CD8-positive, alpha-beta memory T cell (primary cell): ENCODE measurements around the gene SCGB3A2. TPM values are rescaled to one million over a fixed set of nuclear protein-coding genes. Genes with fewer than 3 reads are reported as not detected.

ENCODE experiments used
- CTCF ChIA-PET: fragments of 350-600 bp; sonication (Branson Sonifier 250); formaldehyde crosslinking; loops from one replicate; lab custom pipeline; 2021; ENCODE audit warnings: antibody characterized with exemption; lab: Charles Lee
- POLR2A ChIA-PET: fragments of 350-600 bp; sonication (Branson Sonifier 250); formaldehyde crosslinking; loops from one replicate; lab custom pipeline; 2021; ENCODE audit warnings: antibody characterized with exemption; lab: Charles Lee
- DNase-seq, 5 donors: peaks; one replicate each; pipeline versions ENCODE4 v3.0.0 to v3.0.0-alpha.2; 2020 to 2022; ENCODE audit warnings: mixed read lengths in 1 of 5
- H3K27ac ChIP-seq: one replicate; pipeline ENCODE4 v1.7.0; 2013; ENCODE audit warnings: low read depth, mild to moderate bottlenecking, low read length, moderate library complexity
- H3K27me3 ChIP-seq: 2 replicates; pipeline ENCODE4 v1.7.0; 2013; ENCODE audit warnings: low read length, mild to moderate bottlenecking; ENCODE audit not compliant: insufficient read depth, poor library complexity, severe bottlenecking
- H3K36me3 ChIP-seq: 2 replicates; pipeline ENCODE4 v1.7.0; 2013; ENCODE audit warnings: mild to moderate bottlenecking, low read length, moderate library complexity; ENCODE audit not compliant: insufficient read depth
- H3K4me1 ChIP-seq: 2 replicates; pipeline ENCODE4 v1.7.0; 2013; ENCODE audit warnings: mild to moderate bottlenecking, low read length, moderate library complexity; ENCODE audit not compliant: insufficient read depth
- H3K4me3 ChIP-seq: 2 replicates; pipeline ENCODE4 v1.7.0; 2013; ENCODE audit warnings: mild to moderate bottlenecking, low read length
- H3K9me3 ChIP-seq: 2 replicates; pipeline ENCODE4 v1.7.0; 2013; ENCODE audit warnings: mild to moderate bottlenecking, low read length
- H3K27ac Mint-ChIP-seq, 8 donors: one replicate each; pipeline ENCODE4 v1.8.0; 2020 to 2021; ENCODE audit warnings: mixed read lengths in 8 of 8, mild to moderate bottlenecking in 6 of 8, inconsistent platforms in 3 of 8, moderate library complexity in 3 of 8
- H3K27me3 Mint-ChIP-seq, 2 donors: one replicate each; pipeline ENCODE4 v1.8.0; 2020 to 2021; ENCODE audit warnings: mixed read lengths in 2 of 2, mild to moderate bottlenecking in 1 of 2, moderate library complexity in 1 of 2
- H3K36me3 Mint-ChIP-seq, 3 donors: one replicate each; pipeline ENCODE4 v1.8.0; 2020 to 2021; ENCODE audit warnings: mixed read lengths in 3 of 3, inconsistent platforms in 1 of 3, mild to moderate bottlenecking in 1 of 3
- H3K4me1 Mint-ChIP-seq, 3 donors: one replicate each; pipeline ENCODE4 v1.8.0; 2020 to 2021; ENCODE audit warnings: mixed read lengths in 3 of 3, inconsistent platforms in 1 of 3, mild to moderate bottlenecking in 1 of 3
- H3K4me3 Mint-ChIP-seq, 7 donors: one replicate each; pipeline ENCODE4 v1.8.0; 2020 to 2021; ENCODE audit warnings: mixed read lengths in 7 of 7, mild to moderate bottlenecking in 6 of 7, moderate library complexity in 4 of 7, inconsistent platforms in 2 of 7
- H3K9me3 Mint-ChIP-seq, 5 donors: one replicate each; pipeline ENCODE4 v1.8.0; 2020 to 2022; ENCODE audit warnings: mixed read lengths in 5 of 5, mild to moderate bottlenecking in 3 of 5, moderate library complexity in 2 of 5, inconsistent platforms in 1 of 5
- polyA plus RNA-seq: library from polyadenylated mRNA; unstranded; fragments of 300-500 nt; fragmentation: Illumina TruSeq; gene quantifications from one replicate; pipeline ENCODE4 v1.2.3, GENCODE V29; 2021
- total RNA-seq, 2 experiments: library from RNA; stranded (reverse); gene quantifications; one replicate each; pipeline ENCODE4 v1.2.3, GENCODE V29; 2021

SCGB3A2 gene
- total and polyA plus RNA-seq, 3 experiments from 2014 or later: not detected

DNA sequence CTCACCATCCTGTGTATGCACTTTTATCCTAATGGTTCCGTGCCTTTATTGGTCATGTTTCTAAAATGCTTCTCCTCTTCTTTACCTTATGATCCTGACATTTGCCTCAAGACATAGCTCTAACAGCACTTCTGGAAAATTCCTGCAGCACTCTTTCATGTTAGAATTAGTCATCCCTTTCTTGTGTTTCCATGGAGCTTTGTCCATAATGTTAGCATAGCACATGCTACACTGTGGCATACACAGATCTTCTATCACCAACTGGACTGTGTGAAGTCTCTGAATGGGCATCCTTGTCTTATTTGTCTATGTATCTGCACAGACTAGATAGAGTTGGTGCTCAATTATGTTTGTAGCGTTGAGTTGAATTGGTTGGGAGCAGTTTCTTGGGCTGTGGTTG, 2.0 kb downstream of the SCGB3A2 start:
- Mint-ChIP-seq H3K36me3 (no peaks in the 10 kb centered on the region), H3K4me3 (no peak overlapping the region), H3K4me1 (no peaks in the 10 kb centered on the region), H3K27ac (peak overlapping the region in 1 of 8 donors; percentile 32), H3K27me3 (peaks cover 2 to 18% of the 10 kb centered on the region in 2 donors), H3K9me3 (no peaks in the 10 kb centered on the region)
- ChIA-PET POLR2A (no interaction called here), CTCF (no interaction called here)
- Histone ChIP-seq H3K9me3 (no peaks in the 10 kb centered on the region), H3K27me3 (no peaks in the 10 kb centered on the region), H3K36me3 (no peaks in the 10 kb centered on the region), H3K4me3 (no peak overlapping the region), H3K27ac (no peak overlapping the region), H3K4me1 (no peaks in the 10 kb centered on the region)
- no peak for DNase-seq

DNA sequence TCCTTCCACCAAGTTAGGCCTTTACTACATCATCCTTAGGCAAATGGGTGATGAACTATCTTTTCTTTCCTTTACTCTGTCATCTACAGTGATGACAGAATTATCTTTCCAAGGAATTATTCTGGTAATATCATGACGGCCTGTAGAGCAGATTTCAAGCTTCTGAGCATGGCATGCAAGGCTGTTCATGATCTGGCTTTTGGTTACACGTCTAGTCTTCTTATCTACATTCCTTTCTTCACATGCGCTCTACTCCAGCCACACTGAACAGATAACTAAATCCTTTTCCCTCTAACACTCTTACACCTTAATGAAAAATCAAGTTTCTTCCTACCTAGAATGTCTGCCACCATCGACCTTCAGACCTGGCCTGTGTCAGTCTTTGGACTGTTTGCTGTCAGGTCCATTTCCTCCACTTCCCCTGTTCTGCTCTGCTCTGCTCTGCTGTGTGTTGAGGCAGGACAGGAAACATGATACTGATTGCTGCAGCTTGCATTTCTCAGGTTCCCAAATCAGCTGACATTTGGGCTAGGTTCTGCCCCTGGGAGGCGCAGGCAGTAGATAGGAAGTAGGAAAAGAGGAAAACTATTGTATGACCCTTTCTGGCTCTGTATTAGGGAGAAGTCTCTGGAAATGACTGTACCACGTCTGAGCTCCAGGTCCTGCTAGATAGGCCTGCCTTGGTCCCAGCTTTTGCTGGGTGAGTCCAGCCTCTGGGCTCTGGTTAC, 4.2 kb downstream of the SCGB3A2 start:
- Histone ChIP-seq H3K4me1 (no peaks in the 10 kb centered on the region), H3K27ac (no peak overlapping the region), H3K27me3 (no peaks in the 10 kb centered on the region), H3K36me3 (no peaks in the 10 kb centered on the region), H3K4me3 (no peak overlapping the region), H3K9me3 (no peaks in the 10 kb centered on the region)
- DNase-seq: no peak
- Mint-ChIP-seq H3K27ac (no peak overlapping the region), H3K27me3 (peaks cover 2 to 17% of the 10 kb centered on the region in 2 donors), H3K9me3 (no peaks in the 10 kb centered on the region), H3K4me1 (no peaks in the 10 kb centered on the region), H3K36me3 (no peaks in the 10 kb centered on the region), H3K4me3 (no peak overlapping the region)
- CTCF ChIA-PET: interaction anchor here (0.6 kb wide), 1 partner anchor 149 kb away, joined by 3 read pairs; no protein-coding TSS in a partner anchor
- POLR2A ChIA-PET: no interaction called here

DNA sequence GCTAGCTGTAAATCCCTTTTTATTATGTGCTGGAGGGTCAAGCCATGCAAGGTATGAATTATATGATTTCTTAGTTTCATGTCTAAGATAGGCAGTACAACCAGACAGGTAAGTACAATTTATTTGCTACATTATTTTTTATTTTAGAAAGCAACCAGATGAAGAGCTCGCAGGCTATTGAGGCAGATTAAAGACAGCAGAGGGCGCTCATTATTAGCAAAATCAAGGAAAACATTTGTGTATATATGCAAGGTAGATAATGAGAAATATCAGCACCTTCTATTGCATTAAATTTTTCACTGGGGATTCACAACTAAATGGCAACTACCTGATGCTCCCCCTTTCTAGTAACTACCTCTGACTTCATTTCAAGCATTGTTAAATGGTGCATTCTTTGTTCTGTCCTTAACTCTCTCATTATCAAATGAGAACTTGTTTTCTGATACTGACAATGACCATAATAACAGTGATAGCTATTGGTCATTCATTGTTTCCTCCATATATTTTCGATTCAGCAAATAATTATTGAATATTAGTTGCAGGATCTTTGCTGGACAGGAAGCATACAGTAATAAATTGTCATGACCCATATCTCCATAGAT, 8.6 kb downstream of the SCGB3A2 start:
- Histone ChIP-seq H3K4me1 (no peaks in the 10 kb centered on the region), H3K27ac (no peak overlapping the region), H3K36me3 (no peaks in the 10 kb centered on the region), H3K9me3 (no peaks in the 10 kb centered on the region), H3K4me3 (no peak overlapping the region), H3K27me3 (no peaks in the 10 kb centered on the region)
- Mint-ChIP-seq H3K36me3 (no peaks in the 10 kb centered on the region), H3K27ac (no peak overlapping the region), H3K4me1 (no peaks in the 10 kb centered on the region), H3K27me3 (peaks cover 3 to 11% of the 10 kb centered on the region in 2 donors), H3K4me3 (no peak overlapping the region), H3K9me3 (no peaks in the 10 kb centered on the region)
- ChIA-PET POLR2A (no interaction called here), CTCF (no interaction called here)
- DNase-seq: no peak

DNA sequence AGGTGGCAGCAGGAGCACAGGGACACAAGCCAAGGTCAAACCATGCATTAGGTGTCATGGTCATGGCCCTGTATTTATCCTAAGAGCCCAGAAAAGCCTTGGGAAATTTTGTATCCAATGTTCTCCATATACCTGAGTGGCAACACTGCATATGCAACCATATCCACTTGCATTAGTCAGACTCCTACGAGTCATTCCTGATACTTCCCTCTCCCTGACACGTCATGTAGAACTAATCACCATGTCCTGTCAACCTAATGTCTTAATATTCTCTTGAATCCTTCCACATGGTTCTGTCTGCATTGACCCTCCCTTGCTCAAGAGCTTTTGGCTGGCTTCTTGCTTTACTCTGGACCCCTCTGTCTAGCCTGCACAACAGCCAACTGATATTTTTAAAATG, 9.4 kb downstream of the SCGB3A2 start:
- POLR2A ChIA-PET: no interaction called here
- no peak for DNase-seq
- H3K36me3 Mint-ChIP-seq: no peaks in the 10 kb centered on the region
- H3K9me3 Mint-ChIP-seq: no peaks in the 10 kb centered on the region
- H3K4me3 Mint-ChIP-seq: no peak overlapping the region
- H3K4me1 ChIP-seq: no peaks in the 10 kb centered on the region
- no peaks in the 10 kb centered on the region for H3K4me1 Mint-ChIP-seq
- H3K36me3 ChIP-seq: no peaks in the 10 kb centered on the region
- H3K27me3 Mint-ChIP-seq: peaks cover 3 to 11% of the 10 kb centered on the region in 2 donors
- CTCF ChIA-PET: no interaction called here
- no peaks in the 10 kb centered on the region for H3K27me3 ChIP-seq
- H3K27ac Mint-ChIP-seq: no peak overlapping the region
- no peak overlapping the region for H3K4me3 ChIP-seq
- no peaks in the 10 kb centered on the region for H3K9me3 ChIP-seq
- H3K27ac ChIP-seq: no peak overlapping the region

DNA sequence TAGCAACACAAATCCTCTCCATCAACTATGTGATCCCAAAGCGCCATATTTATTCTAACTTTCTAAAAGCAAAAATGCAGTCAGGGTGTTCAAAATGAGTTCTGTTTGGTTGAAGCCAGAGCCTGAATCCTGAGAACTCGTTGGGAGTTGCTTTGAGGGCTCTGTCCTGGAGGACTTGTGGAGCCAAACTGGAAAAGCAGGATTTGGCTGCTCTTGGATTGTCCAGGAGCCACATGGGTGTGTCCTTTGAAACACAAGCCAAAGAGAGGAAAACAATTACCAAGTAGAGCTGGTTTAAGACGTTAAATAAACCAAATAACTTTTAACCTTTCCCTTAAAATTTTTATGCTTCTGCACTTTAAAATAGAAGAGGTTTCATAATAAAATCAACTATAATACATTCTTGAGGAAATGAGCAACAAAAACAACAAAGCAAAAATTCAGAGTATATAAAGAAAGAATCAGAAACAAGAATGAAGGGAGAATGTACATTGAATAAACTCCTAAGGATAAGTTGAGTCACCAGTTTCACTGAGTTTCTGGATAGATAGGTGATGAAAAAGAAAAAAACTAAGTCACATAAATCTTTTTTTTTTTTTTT, 14.3 kb downstream of the SCGB3A2 start:
- Mint-ChIP-seq H3K4me1 (no peaks in the 10 kb centered on the region), H3K27me3 (peaks cover 1 to 11% of the 10 kb centered on the region in 2 donors), H3K9me3 (no peaks in the 10 kb centered on the region), H3K36me3 (no peaks in the 10 kb centered on the region), H3K27ac (no peak overlapping the region), H3K4me3 (no peak overlapping the region)
- no peaks in the 10 kb centered on the region for H3K4me1 ChIP-seq
- H3K36me3 ChIP-seq: no peaks in the 10 kb centered on the region
- H3K27me3 ChIP-seq: no peaks in the 10 kb centered on the region
- H3K9me3 ChIP-seq: no peaks in the 10 kb centered on the region
- H3K4me3 ChIP-seq: no peak overlapping the region
- no peak for DNase-seq
- H3K27ac ChIP-seq: no peak overlapping the region
- ChIA-PET POLR2A (no interaction called here), CTCF (no interaction called here)

DNA sequence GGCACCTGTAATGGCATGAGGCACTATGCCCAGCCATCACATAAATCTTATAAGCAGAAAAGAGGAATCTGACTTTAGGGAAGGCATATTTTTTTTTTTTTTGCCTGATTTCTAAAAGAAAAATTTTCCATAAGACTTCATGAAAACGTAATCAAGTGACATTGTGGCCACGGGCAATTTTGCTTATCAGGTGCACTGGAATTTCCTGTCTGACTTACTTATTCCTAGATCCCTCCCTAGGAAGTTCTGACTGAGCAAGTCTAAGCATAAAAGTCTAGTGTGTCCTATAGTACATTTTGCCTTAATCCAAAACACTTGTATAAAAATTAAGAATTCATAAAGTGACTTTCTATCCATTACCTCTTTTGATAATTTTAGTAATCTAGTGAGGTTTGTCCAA, 15.3 kb downstream of the SCGB3A2 start:
- ChIA-PET CTCF (no interaction called here), POLR2A (no interaction called here)
- no peak for DNase-seq
- H3K4me1 ChIP-seq: no peaks in the 10 kb centered on the region
- no peaks in the 10 kb centered on the region for H3K36me3 ChIP-seq
- Mint-ChIP-seq H3K36me3 (no peaks in the 10 kb centered on the region), H3K4me1 (no peaks in the 10 kb centered on the region), H3K9me3 (no peaks in the 10 kb centered on the region), H3K27me3 (peaks cover 1 to 3% of the 10 kb centered on the region in 2 donors), H3K27ac (no peak overlapping the region), H3K4me3 (no peak overlapping the region)
- no peaks in the 10 kb centered on the region for H3K27me3 ChIP-seq
- no peak overlapping the region for H3K27ac ChIP-seq
- no peaks in the 10 kb centered on the region for H3K9me3 ChIP-seq
- no peak overlapping the region for H3K4me3 ChIP-seq

DNA sequence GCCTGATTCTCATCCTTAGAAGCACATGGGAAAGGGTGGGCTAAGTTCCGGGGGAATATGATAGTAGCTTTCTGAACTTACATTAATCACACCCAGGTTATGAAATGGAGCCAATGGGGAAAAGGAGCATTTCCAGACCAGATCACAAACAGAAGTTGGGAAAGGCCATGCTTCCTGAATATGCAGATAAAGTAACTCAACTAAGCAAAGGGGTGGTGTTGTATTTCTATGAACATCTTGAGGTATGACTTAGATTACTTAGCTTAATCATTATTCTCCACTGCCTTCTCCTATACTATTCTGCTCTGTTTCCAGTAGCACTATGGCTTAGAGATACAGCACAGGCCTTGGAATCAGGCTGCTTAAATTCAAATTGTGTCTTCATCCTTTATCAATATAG, 17.4 kb downstream of the SCGB3A2 start:
- POLR2A ChIA-PET: no interaction called here
- Mint-ChIP-seq H3K36me3 (no peaks in the 10 kb centered on the region), H3K4me3 (no peak overlapping the region), H3K4me1 (no peaks in the 10 kb centered on the region), H3K27ac (no peak overlapping the region), H3K27me3 (peaks cover 1 to 3% of the 10 kb centered on the region in 2 donors), H3K9me3 (no peaks in the 10 kb centered on the region)
- DNase-seq: no peak
- CTCF ChIA-PET: no interaction called here
- H3K4me3 ChIP-seq: no peak overlapping the region
- H3K27ac ChIP-seq: no peak overlapping the region
- H3K9me3 ChIP-seq: no peaks in the 10 kb centered on the region
- no peaks in the 10 kb centered on the region for H3K36me3 ChIP-seq
- no peaks in the 10 kb centered on the region for H3K4me1 ChIP-seq
- no peaks in the 10 kb centered on the region for H3K27me3 ChIP-seq

DNA sequence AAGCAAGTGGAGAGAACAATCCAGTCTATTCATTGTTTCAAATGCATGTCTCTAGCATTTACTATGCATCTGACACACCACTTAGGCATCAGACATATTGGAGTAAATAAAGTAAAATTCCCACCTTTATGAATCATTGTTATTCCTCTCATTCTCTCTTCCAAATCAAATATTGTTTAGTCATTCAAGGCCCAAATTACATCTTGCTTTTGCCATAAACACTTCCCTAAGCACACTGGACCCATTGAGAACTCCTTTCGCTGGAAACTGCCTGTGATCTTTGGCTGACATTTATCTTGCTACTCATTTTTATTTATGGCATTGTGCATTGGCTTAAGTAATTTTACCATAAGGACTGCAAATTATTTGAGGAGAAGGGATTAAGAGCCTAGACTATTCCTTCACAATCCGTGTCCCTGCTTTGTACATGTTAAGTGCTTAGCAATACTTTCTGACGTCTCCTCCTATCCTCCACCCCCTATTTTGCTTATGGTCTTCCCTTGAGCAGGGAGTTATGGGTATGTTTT, 20.4 kb downstream of the SCGB3A2 start:
- Mint-ChIP-seq H3K4me3 (no peak overlapping the region), H3K36me3 (no peaks in the 10 kb centered on the region), H3K27ac (no peak overlapping the region), H3K27me3 (peaks cover 0 to 3% of the 10 kb centered on the region in 2 donors), H3K9me3 (no peaks in the 10 kb centered on the region), H3K4me1 (no peaks in the 10 kb centered on the region)
- Histone ChIP-seq H3K9me3 (no peaks in the 10 kb centered on the region), H3K36me3 (no peaks in the 10 kb centered on the region), H3K4me1 (no peaks in the 10 kb centered on the region), H3K27me3 (no peaks in the 10 kb centered on the region), H3K27ac (no peak overlapping the region), H3K4me3 (no peak overlapping the region)
- ChIA-PET POLR2A (no interaction called here), CTCF (no interaction called here)
- DNase-seq: no peak
